KOPT-K1 (cell line): ENCODE measurements around the gene TBRG4.
"Not testable (repeated sequence)": the region's sequence is repeated elsewhere in the genome, so short reads cannot be mapped to it uniquely, and the experiment has no call there.

Source experiments
- H3K27ac ChIP-seq: fragments of 200-600 bp; sonication (generic); 2 replicates; pipeline ENCODE4 v1.5.1; 2016; ENCODE audit warnings: antibody characterized with exemption, mild to moderate bottlenecking, low read depth, low read length; ENCODE audit not compliant: poor library complexity, severe bottlenecking
- H3K36me3 ChIP-seq: fragments of 200-600 bp; sonication (generic); 2 replicates; pipeline ENCODE4 v1.5.1; 2017; ENCODE audit warnings: antibody characterized with exemption, mild to moderate bottlenecking, low read length, moderate library complexity; ENCODE audit not compliant: insufficient read depth
- H3K9me3 ChIP-seq: fragments of 200-600 bp; sonication (generic); 2 replicates; pipeline ENCODE4 v1.5.1; 2017; ENCODE audit warnings: antibody characterized with exemption, low read length, mild to moderate bottlenecking; ENCODE audit not compliant: insufficient read depth, poor library complexity, severe bottlenecking

The TBRG4 gene

GRCh38 chr7:45111298-45112223 is at the start of gene TBRG4:
TSS of gene TBRG4 (minus strand) at chr7:45111697. CDS start at chr7:45109237, 2,460 bp downstream.
- H3K27ac ChIP-seq, result peak within 1 kb of the TSS; percentile 93
- no peaks in the 10 kb centered on the region for H3K9me3 ChIP-seq
- peaks cover 35% of the 10 kb centered on the region for H3K36me3 ChIP-seq

DNA sequence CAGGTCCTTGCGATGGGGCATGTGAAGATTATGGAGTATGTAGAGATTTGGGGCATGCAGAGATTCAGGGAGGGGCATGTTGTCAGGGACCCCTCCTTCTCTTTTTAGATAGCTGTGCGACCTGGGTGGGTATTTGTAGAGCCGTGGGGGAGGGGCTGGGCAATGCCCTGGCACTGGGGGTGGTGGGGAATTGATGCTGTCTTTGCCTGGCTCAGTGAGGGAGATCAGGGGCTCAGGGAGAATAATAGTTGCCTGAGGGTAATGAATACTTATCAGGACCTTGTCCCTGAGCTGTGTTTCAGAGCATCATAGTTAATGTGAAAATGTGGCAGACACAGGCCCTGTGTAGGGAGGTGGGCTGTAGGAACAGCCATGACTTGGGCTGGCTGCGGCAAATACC is 49.6 kb upstream of the TBRG4 start:
- Histone ChIP-seq H3K36me3 (no peaks in the 10 kb centered on the region), H3K27ac (no peak overlapping the region), H3K9me3 (peaks cover 13% of the 10 kb centered on the region)

DNA sequence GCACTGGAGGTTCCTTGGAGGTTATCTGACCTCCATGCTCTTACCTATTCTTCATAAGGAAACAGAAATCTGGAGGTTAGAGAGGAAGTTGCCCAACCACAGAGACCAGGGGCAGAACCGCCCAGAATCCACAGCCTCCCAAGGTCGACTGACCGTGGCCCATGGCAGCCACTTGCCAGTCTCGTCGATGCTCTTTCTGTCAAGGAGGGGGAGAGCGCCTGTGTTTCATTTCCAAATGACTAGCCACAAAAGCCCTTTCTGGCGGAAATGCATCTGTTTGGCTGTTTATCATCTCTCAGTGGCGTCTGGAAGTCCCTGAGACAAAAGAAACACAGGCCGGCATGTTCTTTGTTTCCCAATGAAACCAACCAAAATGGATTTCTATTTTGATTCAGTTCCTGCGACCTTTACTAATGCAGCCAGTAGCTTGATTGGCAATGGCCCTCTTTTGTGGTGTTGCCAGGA is 49.0 kb upstream of the TBRG4 start:
- Histone ChIP-seq H3K36me3 (no peaks in the 10 kb centered on the region), H3K27ac (no peak overlapping the region), H3K9me3 (peaks cover 13% of the 10 kb centered on the region)

DNA sequence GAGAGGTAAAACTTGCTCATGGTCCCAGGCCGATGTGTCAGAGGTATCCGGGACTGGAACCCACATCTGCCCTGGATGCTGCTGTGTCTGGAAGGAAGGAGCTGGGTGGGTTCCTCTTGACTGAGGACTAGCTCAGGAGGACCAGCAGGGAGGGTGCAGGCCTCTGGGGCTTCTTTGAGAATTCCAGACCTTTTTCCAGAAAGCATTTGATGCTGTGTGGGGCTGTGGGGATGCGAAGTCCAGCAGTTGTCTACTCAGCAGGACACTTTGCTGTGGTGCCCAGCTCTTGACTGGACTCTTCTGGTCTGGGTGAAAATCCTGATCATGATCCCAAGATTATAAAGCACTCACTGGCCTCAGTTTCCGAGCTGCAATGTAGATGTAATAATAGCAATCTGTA is 47.8 kb upstream of the TBRG4 start:
- no peak overlapping the region for H3K27ac ChIP-seq
- no peaks in the 10 kb centered on the region for H3K36me3 ChIP-seq
- H3K9me3 ChIP-seq, result peaks cover 8% of the 10 kb centered on the region

- Histone ChIP-seq H3K9me3 (no peaks in the 10 kb centered on the region), H3K27ac (no peak overlapping the region), H3K36me3 (no peaks in the 10 kb centered on the region)
Measured at GRCh38 chr7:45158471-45158870, 47.0 kb upstream of the TBRG4 start.

- Histone ChIP-seq H3K36me3 (no peaks in the 10 kb centered on the region), H3K9me3 (no peaks in the 10 kb centered on the region), H3K27ac (no peak within 1 kb of the TSS)
Measured at GRCh38 chr7:45157653-45158401, 46.3 kb upstream of the TBRG4 start, which contains the start of gene RAMP3. TSS of gene RAMP3 (plus strand) at chr7:45157791. CDS start at chr7:45157829, 38 bp downstream.

DNA sequence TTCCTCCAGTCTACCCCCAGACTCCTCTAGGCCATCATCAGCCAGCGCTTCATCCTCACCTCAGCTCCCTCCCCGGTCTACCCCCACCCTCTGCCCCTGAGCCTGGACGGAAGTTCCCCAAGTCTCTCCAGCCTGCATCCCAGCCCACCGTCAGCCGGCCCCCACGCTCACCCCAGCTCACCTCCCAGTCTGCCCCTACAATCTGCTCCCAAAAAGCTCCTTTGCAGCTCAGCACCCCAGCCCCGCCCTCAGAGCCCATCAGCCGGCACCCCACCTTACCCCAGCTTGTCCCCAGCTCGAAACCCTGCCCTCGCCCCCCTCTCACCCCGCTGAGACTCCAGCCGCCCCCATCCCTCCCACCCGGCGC is 45.8 kb upstream of the TBRG4 start:
- Histone ChIP-seq H3K27ac (no peak overlapping the region), H3K36me3 (no peaks in the 10 kb centered on the region), H3K9me3 (no peaks in the 10 kb centered on the region)

DNA sequence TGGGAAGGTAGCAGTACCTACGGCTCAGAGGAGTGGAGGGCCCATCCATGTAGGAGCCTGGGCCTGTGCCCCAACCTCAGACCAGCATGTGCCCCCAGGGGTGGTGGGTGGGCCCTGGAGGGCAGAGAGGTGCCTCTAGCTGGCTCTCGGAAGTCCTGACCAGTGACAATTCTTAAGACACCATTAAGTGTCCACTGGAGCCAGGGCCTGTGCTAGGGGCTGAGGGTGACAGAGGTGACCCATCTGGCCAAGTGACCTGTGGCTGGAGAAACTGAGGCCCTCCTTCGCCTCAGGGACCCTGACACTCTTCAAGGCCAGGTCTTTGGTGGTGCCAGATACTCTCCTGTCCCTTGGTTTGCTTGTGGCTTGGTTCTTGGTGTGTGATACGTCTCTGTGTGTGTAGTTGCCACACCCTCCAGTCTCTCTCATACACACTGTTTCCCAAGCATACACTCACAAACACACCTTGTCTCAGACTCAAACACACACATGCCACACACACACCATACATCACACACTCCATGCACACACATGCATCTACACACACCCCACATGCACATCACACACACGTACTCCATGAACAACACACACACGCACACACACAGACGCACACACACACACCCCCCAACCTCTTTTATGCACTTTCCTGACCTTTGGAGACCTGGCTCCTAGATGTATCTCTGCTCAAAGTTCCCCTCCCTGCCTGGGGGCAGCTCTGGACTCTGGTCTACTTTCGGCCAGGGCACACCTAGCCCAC is 45.2 kb upstream of the TBRG4 start:
- H3K36me3 ChIP-seq, result no peaks in the 10 kb centered on the region
- H3K27ac ChIP-seq, result no peak overlapping the region
- H3K9me3 ChIP-seq, result no peaks in the 10 kb centered on the region

DNA sequence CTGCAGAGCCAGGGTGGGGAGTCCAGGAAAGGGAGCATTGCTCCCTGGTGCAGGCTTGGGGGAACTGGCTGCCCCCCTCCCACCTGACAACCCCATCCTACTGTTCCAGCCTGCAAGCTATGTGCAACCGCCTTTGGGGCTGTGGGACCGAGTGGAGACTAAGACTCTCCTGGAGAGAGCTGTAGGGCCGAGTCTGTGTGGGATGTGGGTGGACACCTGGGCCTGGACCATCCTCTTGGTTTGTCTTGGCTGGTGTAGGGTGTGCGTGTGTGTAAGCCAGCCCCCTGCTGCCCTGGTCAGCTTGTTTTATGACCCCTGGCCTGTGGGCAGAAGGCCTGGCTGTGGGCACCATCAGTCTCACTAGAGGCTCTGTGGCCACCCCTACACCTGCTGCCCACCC is 44.4 kb upstream of the TBRG4 start:
- Histone ChIP-seq H3K27ac (no peak overlapping the region), H3K9me3 (no peaks in the 10 kb centered on the region), H3K36me3 (no peaks in the 10 kb centered on the region)

DNA sequence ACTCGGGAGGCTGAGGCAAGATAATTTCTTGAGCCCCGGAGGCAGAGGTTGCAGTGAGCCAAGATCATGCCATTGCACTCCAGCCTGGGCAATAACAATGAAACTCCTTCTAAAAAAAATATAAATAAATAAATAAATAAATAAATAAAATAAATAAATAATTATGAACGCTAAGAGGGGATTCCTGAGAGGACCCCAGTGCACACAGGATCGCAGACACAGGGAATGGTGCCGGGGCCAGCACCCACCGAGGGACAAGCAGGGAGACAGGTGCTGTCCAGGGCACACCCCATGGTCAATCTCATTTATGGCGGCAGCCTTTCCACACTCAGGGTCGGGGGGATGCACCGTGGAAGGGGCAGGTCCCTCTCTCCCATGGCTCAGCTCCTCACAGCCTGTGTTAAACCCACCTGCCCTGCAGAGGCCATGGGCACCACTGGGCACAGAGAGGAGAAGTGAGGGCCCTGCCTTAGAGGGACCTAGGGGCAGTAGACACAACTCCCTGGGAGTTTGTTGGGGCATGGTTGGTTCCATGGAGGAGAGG is 43.9 kb upstream of the TBRG4 start:
- Histone ChIP-seq H3K36me3 (no peaks in the 10 kb centered on the region), H3K27ac (no peak overlapping the region), H3K9me3 (no peaks in the 10 kb centered on the region)

DNA sequence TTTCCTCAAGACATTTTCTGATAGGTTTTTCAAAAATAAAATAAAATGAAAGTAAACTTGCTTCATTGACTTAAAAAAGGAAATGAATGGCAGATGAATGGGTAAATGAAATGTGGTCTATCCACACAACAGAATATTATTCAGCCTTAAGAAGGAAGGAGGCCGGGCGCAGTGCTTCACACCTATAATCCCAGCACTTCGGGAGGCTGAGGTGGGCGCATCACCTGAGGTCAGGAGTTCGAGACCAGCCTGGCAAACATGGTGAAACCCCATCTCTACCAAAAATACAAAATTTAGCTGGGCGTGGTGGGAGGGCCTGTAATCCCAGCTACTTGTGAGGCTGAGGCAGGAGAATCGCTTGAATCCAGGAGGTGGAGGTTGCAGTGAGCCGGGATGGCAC is 42.4 kb upstream of the TBRG4 start:
- not testable (repeated sequence) for H3K9me3 ChIP-seq, H3K36me3 ChIP-seq, H3K27ac ChIP-seq

- no peaks in the 10 kb centered on the region for H3K9me3 ChIP-seq
- H3K27ac ChIP-seq, result no peak overlapping the region
Measured at GRCh38 chr7:45153233-45153632, 41.7 kb upstream of the TBRG4 start.

DNA sequence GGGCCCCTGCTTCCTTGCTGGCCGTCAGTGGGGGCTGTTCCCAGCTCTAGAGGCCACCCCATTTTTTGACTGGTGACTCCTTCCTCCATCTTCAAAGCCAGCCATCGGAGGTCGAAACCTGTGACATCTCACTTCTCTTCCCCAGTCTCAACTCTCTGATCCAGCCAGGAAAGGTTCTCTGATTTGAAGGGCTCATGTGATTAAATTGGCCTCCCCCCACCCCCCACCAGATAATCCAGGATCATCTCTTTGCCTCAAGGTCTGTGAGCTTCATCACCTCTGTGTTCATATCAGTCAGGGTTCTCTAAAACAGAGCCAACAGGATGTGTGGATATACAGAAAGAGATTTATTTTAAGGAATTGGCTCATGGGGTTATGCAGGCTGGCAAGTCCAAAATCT is 40.5 kb upstream of the TBRG4 start:
- Histone ChIP-seq H3K36me3 (no peaks in the 10 kb centered on the region), H3K27ac (no peak overlapping the region), H3K9me3 (no peaks in the 10 kb centered on the region)

More at GRCh38 chr7:45153233-45153632, 41.7 kb upstream of the TBRG4 start:
- H3K36me3 ChIP-seq, result no peaks in the 10 kb centered on the region

DNA sequence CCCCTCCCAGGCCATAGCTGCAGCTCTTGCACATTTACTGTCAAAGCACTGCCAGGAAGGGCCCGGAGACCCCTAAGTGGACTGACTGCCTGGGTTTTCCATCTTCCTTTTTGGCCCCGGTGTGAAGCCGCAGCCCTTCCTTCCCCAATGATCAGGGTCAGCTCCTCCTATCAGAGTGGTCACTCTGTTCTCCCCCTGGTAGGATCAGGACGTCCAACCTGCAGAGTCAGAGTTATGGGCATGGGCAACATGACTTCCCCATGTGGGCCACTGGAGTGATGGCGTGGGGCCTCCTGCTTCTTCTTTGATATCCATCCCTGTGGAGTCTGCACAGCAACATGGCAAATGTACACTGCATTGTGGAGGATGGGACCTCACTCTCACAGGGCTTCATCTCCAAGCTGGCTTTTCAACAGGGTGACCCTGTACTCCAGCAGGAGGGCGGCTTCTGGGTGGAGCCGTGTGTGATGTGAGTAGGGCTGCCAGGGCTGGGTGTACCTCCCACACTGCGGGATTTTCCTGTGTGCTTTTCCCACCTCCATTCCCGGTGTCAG is 39.7 kb upstream of the TBRG4 start:
- Histone ChIP-seq H3K36me3 (no peaks in the 10 kb centered on the region), H3K9me3 (no peaks in the 10 kb centered on the region), H3K27ac (no peak overlapping the region)
